NB4 (cell line): ENCODE measurements around the gene SLC26A1.

Experiments
- TF ChIP-seq, protein P1 (sequence below): IDR thresholded peaks from one replicate; pipeline ENCODE4 v1.5.1; 2012; ENCODE audit warnings: low read depth, low read length
- TF ChIP-seq, protein P2 (sequence below): IDR thresholded peaks from 2 replicates; pipeline ENCODE4 v1.6.1; 2011; ENCODE audit warnings: low read depth, low read length

DNA sequence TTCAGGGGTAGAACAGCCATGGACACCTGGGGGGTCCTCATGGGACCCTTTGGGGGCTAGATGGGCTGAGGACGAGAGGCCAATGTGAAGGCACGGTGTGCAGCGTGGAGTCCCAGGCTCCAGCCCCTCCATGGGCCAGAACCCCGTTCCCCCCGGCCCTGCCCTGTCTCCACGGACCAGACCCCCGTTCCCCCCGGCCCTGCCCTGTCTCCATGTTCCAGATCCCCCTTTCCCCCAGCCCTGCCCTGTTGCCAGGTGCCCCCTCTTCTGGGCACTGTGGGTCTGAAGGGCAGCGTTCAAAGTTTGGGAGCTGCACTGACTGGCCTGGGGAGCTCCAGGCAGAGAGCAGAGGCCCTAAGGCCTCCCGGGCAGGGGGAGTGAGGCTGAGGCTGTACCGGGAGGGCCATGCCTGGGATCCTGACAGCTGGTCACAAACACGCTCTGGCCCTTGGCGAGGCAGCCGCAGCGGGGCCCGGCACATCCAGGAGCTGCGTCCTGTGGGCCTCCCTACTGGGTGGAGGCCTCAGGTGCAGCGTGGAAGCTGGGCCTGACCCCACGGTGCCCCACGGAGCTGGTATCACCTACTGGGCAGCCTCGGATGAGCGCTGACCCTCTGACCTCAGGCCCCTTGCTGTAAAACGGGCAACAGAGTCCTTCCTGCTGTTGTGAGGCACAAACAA lies 28.7 kb downstream of the SLC26A1 start:
- TF ChIP-seq, protein P1, sequence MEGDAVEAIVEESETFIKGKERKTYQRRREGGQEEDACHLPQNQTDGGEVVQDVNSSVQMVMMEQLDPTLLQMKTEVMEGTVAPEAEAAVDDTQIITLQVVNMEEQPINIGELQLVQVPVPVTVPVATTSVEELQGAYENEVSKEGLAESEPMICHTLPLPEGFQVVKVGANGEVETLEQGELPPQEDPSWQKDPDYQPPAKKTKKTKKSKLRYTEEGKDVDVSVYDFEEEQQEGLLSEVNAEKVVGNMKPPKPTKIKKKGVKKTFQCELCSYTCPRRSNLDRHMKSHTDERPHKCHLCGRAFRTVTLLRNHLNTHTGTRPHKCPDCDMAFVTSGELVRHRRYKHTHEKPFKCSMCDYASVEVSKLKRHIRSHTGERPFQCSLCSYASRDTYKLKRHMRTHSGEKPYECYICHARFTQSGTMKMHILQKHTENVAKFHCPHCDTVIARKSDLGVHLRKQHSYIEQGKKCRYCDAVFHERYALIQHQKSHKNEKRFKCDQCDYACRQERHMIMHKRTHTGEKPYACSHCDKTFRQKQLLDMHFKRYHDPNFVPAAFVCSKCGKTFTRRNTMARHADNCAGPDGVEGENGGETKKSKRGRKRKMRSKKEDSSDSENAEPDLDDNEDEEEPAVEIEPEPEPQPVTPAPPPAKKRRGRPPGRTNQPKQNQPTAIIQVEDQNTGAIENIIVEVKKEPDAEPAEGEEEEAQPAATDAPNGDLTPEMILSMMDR: no peak
- TF ChIP-seq, protein P2, sequence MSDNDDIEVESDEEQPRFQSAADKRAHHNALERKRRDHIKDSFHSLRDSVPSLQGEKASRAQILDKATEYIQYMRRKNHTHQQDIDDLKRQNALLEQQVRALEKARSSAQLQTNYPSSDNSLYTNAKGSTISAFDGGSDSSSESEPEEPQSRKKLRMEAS: no peak
